HepG2 (cell line): ENCODE results near the gene TMEM108. TPM values are rescaled to one million over a fixed set of nuclear protein-coding genes. Genes with fewer than 3 reads are reported as not detected.

Source experiments
- ATAC-seq: fragments of 200-7000 bp; cut with Tn5 transposase; 3 replicates; pipeline ENCODE4 v1.9.1; 2020; ENCODE audit warnings: mild to moderate bottlenecking, moderate library complexity
- BruUV-seq: library from RNA; stranded (reverse); fragments of 400-500 nt; replicated peaks from 2 replicates; lab custom pipeline; 2021; lab: Mats Ljungman, UMichigan
- CTCF ChIA-PET: fragments of 300-600 bp; formaldehyde crosslinking; extraction: SDS; loops from one replicate; lab custom pipeline; 2021; ENCODE audit warnings: low total read pairs, inconsistent platforms, low intra/inter-chr PET ratio; lab: Yijun Ruan, JAX
- POLR2A ChIA-PET: fragments of 350-600 bp; sonication (Branson Sonifier 250); formaldehyde crosslinking; loops from one replicate; lab custom pipeline; 2020; ENCODE audit warnings: antibody characterized with exemption, inconsistent platforms; lab: Yijun Ruan, JAX
- DNase-seq: peaks from one replicate; pipeline ENCODE4 v3.0.0-alpha.2; 2015; ENCODE audit warnings: low spot score
- FAIRE-seq: peaks from 3 replicates; lab custom pipeline; 2011; peaks lifted over from hg19 to GRCh38; lab: Jason Lieb, UNC
- H2AFZ ChIP-seq: one replicate; pipeline ENCODE4 v1.6.1; 2011; ENCODE audit warnings: low read length, inconsistent platforms
- H3K27ac ChIP-seq: fragments of 300-600 bp; 3 replicates; pipeline ENCODE4 v1.8.0; 2011; ENCODE audit warnings: mixed run types, mild to moderate bottlenecking, mixed read lengths, low read length, inconsistent platforms; ENCODE audit not compliant: insufficient read depth; ENCODE audit errors: extremely low read length
- H3K27me3 ChIP-seq, 2 experiments: fragments of 200-600 bp in 1 of 2; 2 replicates in 1 of 2; 3 replicates in 1 of 2; pipeline versions ENCODE4 v1.6.0 to v1.8.0; 2011; ENCODE audit warnings: low read length in 2 of 2, mild to moderate bottlenecking in 2 of 2, moderate library complexity in 2 of 2, inconsistent platforms in 1 of 2; ENCODE audit not compliant: insufficient read depth in 2 of 2, control insufficient read depth in 1 of 2
- H3K36me3 ChIP-seq, 2 experiments: fragments of 200-600 bp in 1 of 2; replicated peaks in 1 of 2; 2 replicates in 1 of 2; 3 replicates in 1 of 2; pipeline versions ENCODE4 v1.5.1 to v1.8.0; 2011; ENCODE audit warnings: low read length in 2 of 2, inconsistent platforms in 1 of 2; ENCODE audit not compliant: insufficient read depth in 2 of 2, control insufficient read depth in 1 of 2
- H3K4me1 ChIP-seq: 2 replicates; pipeline ENCODE4 v1.5.1; 2012; ENCODE audit warnings: low read length, inconsistent platforms; ENCODE audit not compliant: insufficient read depth
- H3K4me2 ChIP-seq: 2 replicates; pipeline ENCODE4 v1.6.0; 2011; ENCODE audit warnings: low read depth, low read length, inconsistent platforms
- H3K4me3 ChIP-seq, 3 experiments: fragments of 200-600 bp in 1 of 3; sonication (generic), shearing (Covaris generic) in 1 of 3; replicated peaks in 1 of 3; 2 replicates each; pipeline ENCODE4 v1.5.1; 2011 to 2016; ENCODE audit warnings: low read length in 3 of 3, inconsistent platforms in 2 of 3, low read depth in 2 of 3, mild to moderate bottlenecking in 2 of 3, control low read depth in 1 of 3, mixed read lengths in 1 of 3; ENCODE audit not compliant: insufficient read depth in 1 of 3
- H3K79me2 ChIP-seq: one replicate; pipeline ENCODE4 v1.6.1; 2011; ENCODE audit warnings: low read length, inconsistent platforms; ENCODE audit not compliant: insufficient read depth
- H3K9ac ChIP-seq: 2 replicates; pipeline ENCODE4 v1.6.0; 2011; ENCODE audit warnings: mild to moderate bottlenecking, low read depth, low read length, inconsistent platforms; ENCODE audit not compliant: insufficient read depth
- H3K9me3 ChIP-seq: 2 replicates; pipeline ENCODE4 v1.5.1; 2012; ENCODE audit warnings: mild to moderate bottlenecking, low read length
- H4K20me1 ChIP-seq: 2 replicates; pipeline ENCODE4 v1.6.0; 2011; ENCODE audit warnings: inconsistent platforms, mild to moderate bottlenecking, low read length, moderate library complexity; ENCODE audit not compliant: insufficient read depth
- ELF4 ChIP-seq: sonication (generic); formaldehyde crosslinking; IDR thresholded peaks from 2 replicates; pipeline ENCODE4 v1.5.0; 2020; ENCODE audit warnings: missing genetic modification reagents, mild to moderate bottlenecking, moderate library complexity, borderline replicate concordance
- HOMEZ ChIP-seq: IDR thresholded peaks from 2 replicates; pipeline ENCODE4 v1.6.1; 2016; ENCODE audit warnings: low read depth
- MXD3 ChIP-seq: IDR thresholded peaks from 2 replicates; pipeline ENCODE4 v1.6.1; 2016; ENCODE audit warnings: mild to moderate bottlenecking, missing biosample characterization, missing genetic modification reagents
- ZNF205 ChIP-seq: IDR thresholded peaks from 2 replicates; pipeline ENCODE4 v1.6.1; 2018; ENCODE audit warnings: missing biosample characterization, missing genetic modification reagents
- WGBS: methylation state at CpG from one replicate; pipeline ENCODE4 v1.1.6; 2017; ENCODE audit warnings: low lambda C conversion rate; 5-methylcytosine and 5-hydroxymethylcytosine counted together
- in situ Hi-C: cut with HindIII; loops from 2 replicates; pipeline ENCODE4 v1.10.0; 2017; ENCODE audit warnings: low pct_unique_long_range_greater_than_20kb; ENCODE audit not compliant: extremely low pct_ligation_motif_present
- intact Hi-C: fragments of 100-400 bp; cut with micrococcal nuclease; formaldehyde crosslinking; loops from one replicate; pipeline ENCODE4 v1.10.0; 2022; ENCODE audit not compliant: unreplicated experiment
- polyA plus RNA-seq, 8 experiments: library from polyadenylated mRNA; depleted of rRNA in 3 of 8; stranded (reverse) in 7 of 8; unstranded in 1 of 8; fragments of >200 nt; fragmentation: Illumina TruSeq in 4 of 8; extraction: Trizol in 4 of 8; gene quantifications; 2 replicates each; pipeline versions ENCODE4 v1.2.1 to v1.2.3, GENCODE V29; 2011 to 2016; ENCODE audit warnings: low read depth in 4 of 8, missing spikeins in 1 of 8, mixed read lengths in 1 of 8; ENCODE audit not compliant: insufficient read depth in 1 of 8
- total RNA-seq, 5 experiments: library from RNA; depleted of rRNA; stranded (reverse); fragments of >200 nt; fragmentation: Illumina TruSeq; extraction: Trizol; gene quantifications; 2 replicates each; pipeline ENCODE4 v1.2.3, GENCODE V29; 2016; ENCODE audit warnings: low read depth in 1 of 5
- TF ChIP-seq, protein P1 (sequence below): sonication (generic); formaldehyde crosslinking; IDR thresholded peaks from 2 replicates; pipeline ENCODE4 v1.5.0; 2020; ENCODE audit warnings: missing genetic modification reagents
- TF ChIP-seq, protein P2 (sequence below): IDR thresholded peaks from 2 replicates; pipeline ENCODE4 v1.6.1; 2016; ENCODE audit warnings: low read depth, borderline replicate concordance

The TMEM108 gene
- total and polyA plus RNA-seq, 2 of the 13 experiments (the other 11 are each of a cell fraction or from before 2014, with no cell fraction given), result not detected

- TF ChIP-seq, protein P1, sequence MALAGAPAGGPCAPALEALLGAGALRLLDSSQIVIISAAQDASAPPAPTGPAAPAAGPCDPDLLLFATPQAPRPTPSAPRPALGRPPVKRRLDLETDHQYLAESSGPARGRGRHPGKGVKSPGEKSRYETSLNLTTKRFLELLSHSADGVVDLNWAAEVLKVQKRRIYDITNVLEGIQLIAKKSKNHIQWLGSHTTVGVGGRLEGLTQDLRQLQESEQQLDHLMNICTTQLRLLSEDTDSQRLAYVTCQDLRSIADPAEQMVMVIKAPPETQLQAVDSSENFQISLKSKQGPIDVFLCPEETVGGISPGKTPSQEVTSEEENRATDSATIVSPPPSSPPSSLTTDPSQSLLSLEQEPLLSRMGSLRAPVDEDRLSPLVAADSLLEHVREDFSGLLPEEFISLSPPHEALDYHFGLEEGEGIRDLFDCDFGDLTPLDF (CRISPR knock-in tag), result no peak
- TF ChIP-seq MXD3 (CRISPR knock-in tag) (no peak), ELF4 (CRISPR knock-in tag) (no peak)
- TF ChIP-seq, protein P2, sequence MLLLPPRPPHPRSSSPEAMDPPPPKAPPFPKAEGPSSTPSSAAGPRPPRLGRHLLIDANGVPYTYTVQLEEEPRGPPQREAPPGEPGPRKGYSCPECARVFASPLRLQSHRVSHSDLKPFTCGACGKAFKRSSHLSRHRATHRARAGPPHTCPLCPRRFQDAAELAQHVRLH (CRISPR knock-in tag), result no peak
These were observed 27.8 kb downstream of the TMEM108 start (continued) for GRCh38 chr3:133066026-133066425.

DNA sequence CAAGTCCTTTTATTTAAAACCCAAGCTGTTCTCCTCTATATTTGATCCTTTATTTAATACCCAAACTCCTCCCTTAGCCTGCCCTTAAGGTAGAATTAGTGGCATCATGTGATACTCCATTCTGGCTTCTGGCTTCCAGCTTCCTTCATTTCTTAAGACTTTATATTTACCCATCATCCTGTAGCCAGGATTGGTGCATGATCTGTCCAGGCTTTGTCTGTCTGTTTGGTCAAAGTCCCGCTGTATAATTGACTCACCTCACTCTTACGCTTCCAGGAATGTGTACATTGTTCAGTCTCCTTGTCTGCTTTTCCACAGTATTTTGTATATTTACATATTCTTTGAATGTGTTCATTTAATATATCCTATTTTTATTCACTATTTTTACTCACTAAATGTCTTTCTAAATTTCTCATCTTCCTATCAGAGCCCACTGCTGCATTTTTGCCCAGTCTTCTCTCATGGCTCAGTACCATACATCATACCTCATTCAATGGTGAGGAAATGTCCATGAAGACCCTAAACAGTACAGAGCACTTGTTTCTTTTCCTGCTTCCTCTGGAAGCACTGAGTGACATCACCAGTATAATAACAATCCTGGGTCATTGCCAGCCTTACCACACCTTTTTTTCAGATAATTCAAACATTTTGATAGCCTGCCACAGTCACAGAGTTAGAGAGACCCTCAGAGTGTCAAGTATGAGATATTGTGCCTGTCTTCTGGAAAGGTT is 31.5 kb downstream of the TMEM108 start:
- Histone ChIP-seq H3K27ac (no peak overlapping the region), H3K9me3 (no peaks in the 10 kb centered on the region), H3K4me1 (no peaks in the 10 kb centered on the region), H3K27me3 (no peaks in the 10 kb centered on the region), H4K20me1 (no peaks in the 10 kb centered on the region), H3K4me2 (no peak overlapping the region), H3K36me3 (no peaks in the 10 kb centered on the region), H3K79me2 (no peaks in the 10 kb centered on the region), H2AFZ (no peak overlapping the region), H3K4me3 (no peak overlapping the region), H3K9ac (no peak overlapping the region)
- no TSS peak for BruUV-seq
- FAIRE-seq (no peak), ATAC-seq (no peak), DNase-seq (no peak)
- ChIA-PET CTCF (no interaction called here), POLR2A (no interaction called here)
- 0% methylated on average over 2 of the region's 2 CpGs for WGBS
- in situ Hi-C loops, result no loop called here
- intact Hi-C loops, result no loop called here
- no peak for TF ChIP-seq ZNF205 (CRISPR knock-in tag)
- TF ChIP-seq HOMEZ (CRISPR knock-in tag), result no peak
- TF ChIP-seq, all 625 proteins: peak for 0
